ENCODE results near the gene GAB3.

GRCh38 chrX:154654925-154655324 is 96.0 kb downstream of the GAB3 start:
- no peak for TF ChIP-seq EZH2 (IDR thresholded peaks at IDR 0.05; ENCODE audit: borderline replicate concordance, low read depth, low read length, poor library complexity, severe bottlenecking)
- TF ChIP-seq CTCF (conservative IDR thresholded peaks at IDR 0.05; ENCODE audit: low read depth, low read length), result no peak
